Thymus (tissue), 11 donors: ENCODE measurements around the gene TRIM56. TPM values are rescaled to one million over a fixed set of nuclear protein-coding genes. Genes with fewer than 3 reads are reported as not detected.
"Not testable (repeated sequence)": the region's sequence is repeated elsewhere in the genome, so short reads cannot be mapped to it uniquely, and the experiment has no call there.

Experiments
- DNase-seq, 9 donors: peaks; one replicate each; pipeline ENCODE4 v3.0.0-alpha.2; 2013; ENCODE audit warnings: low spot score in 9 of 9, low read depth in 6 of 9, missing footprints in 1 of 9
- H3K27ac ChIP-seq, 2 donors: one replicate each; pipeline ENCODE4 v1.5.1; 2013; ENCODE audit warnings: control low read depth in 1 of 2, low read depth in 1 of 2, low read length in 1 of 2, mild to moderate bottlenecking in 1 of 2, moderate library complexity in 1 of 2
- H3K27me3 ChIP-seq, 2 donors: one replicate each; pipeline ENCODE4 v1.5.1; 2013; ENCODE audit warnings: low read length in 1 of 2; ENCODE audit not compliant: control insufficient read depth in 2 of 2, insufficient read depth in 1 of 2
- H3K36me3 ChIP-seq, 2 donors: one replicate each; pipeline ENCODE4 v1.5.1; 2013; ENCODE audit warnings: low read length in 1 of 2, mild to moderate bottlenecking in 1 of 2, moderate library complexity in 1 of 2; ENCODE audit not compliant: control insufficient read depth in 2 of 2, insufficient read depth in 2 of 2
- H3K4me1 ChIP-seq, 2 donors: one replicate each; pipeline ENCODE4 v1.5.1; 2013; ENCODE audit warnings: low read length in 2 of 2; ENCODE audit not compliant: control insufficient read depth in 2 of 2, insufficient read depth in 2 of 2
- H3K4me3 ChIP-seq, 2 donors: one replicate each; pipeline ENCODE4 v1.5.1; 2013; ENCODE audit warnings: low read length in 2 of 2, control low read depth in 1 of 2, mild to moderate bottlenecking in 1 of 2
- H3K9me3 ChIP-seq, 2 donors: one replicate each; pipeline ENCODE4 v1.5.1; 2013; ENCODE audit warnings: low read length in 1 of 2, mild to moderate bottlenecking in 1 of 2; ENCODE audit not compliant: control insufficient read depth in 2 of 2, insufficient read depth in 1 of 2
- WGBS: extraction: QIAGEN DNeasy Blood & Tissue Kit; methylation state at CpG from one replicate; pipeline ENCODE4 v1.1.7; 2013; 5-methylcytosine and 5-hydroxymethylcytosine counted together
- polyA plus RNA-seq: library from polyadenylated mRNA; stranded (reverse); fragments of 200-250 nt; gene quantifications from one replicate; pipeline ENCODE4 v1.2.3, GENCODE V29; 2013
- total RNA-seq: library from RNA; stranded (reverse); fragments of 120-200 nt; gene quantifications from one replicate; pipeline ENCODE4 v1.2.4, GENCODE V29; 2013
- donor health status: healthy.

TRIM56 gene
- total and polyA plus RNA-seq, 2 donors = 6.9 to 12.8 TPM

DNA sequence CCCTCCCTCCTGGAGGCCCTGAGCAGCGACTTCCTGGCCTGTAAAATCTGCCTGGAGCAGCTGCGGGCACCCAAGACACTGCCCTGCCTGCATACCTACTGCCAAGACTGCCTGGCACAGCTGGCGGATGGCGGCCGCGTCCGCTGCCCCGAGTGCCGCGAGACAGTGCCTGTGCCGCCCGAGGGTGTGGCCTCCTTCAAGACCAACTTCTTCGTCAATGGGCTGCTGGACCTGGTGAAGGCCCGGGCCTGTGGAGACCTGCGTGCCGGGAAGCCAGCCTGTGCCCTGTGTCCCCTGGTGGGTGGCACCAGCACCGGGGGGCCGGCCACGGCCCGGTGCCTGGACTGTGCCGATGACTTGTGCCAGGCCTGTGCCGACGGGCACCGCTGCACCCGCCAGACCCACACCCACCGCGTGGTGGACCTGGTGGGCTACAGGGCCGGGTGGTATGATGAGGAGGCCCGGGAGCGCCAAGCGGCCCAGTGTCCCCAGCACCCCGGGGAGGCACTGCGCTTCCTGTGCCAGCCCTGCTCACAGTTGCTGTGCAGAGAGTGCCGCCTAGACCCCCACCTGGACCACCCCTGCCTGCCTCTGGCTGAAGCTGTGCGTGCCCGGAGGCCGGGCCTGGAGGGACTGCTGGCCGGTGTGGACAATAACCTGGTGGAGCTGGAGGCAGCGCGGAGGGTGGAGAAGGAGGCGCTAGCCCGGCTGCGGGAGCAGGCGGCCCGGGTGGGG is 2.2 kb downstream of the TRIM56 start:
- Histone ChIP-seq H3K36me3 (peaks cover 34 to 39% of the 10 kb centered on the region in 2 donors), H3K27me3 (no peaks in the 10 kb centered on the region), H3K4me3 (no peak overlapping the region), H3K9me3 (no peaks in the 10 kb centered on the region), H3K4me1 (peaks cover 13 to 18% of the 10 kb centered on the region in 2 donors), H3K27ac (no peak overlapping the region)
- no peak for DNase-seq
- 98% methylated on average over 45 of the region's 45 CpGs for WGBS

DNA sequence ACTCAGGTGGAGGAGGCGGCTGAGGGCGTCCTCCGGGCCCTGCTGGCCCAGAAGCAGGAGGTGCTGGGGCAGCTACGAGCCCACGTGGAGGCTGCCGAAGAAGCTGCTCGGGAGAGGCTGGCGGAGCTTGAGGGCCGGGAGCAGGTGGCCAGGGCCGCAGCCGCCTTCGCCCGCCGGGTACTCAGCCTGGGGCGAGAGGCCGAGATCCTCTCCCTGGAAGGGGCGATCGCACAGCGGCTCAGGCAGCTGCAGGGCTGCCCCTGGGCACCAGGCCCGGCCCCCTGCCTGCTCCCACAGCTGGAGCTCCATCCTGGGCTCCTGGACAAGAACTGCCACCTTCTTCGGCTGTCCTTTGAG is 2.8 kb downstream of the TRIM56 start:
- H3K36me3 ChIP-seq = peaks cover 34 to 39% of the 10 kb centered on the region in 2 donors
- H3K4me1 ChIP-seq = peaks cover 13 to 18% of the 10 kb centered on the region in 2 donors
- no peak overlapping the region for H3K27ac ChIP-seq
- no peak overlapping the region for H3K4me3 ChIP-seq
- no peak for DNase-seq
- H3K27me3 ChIP-seq = no peaks in the 10 kb centered on the region
- H3K9me3 ChIP-seq = no peaks in the 10 kb centered on the region
- 96% methylated on average over 21 of the region's 21 CpGs for WGBS

- Histone ChIP-seq H3K9me3 (no peaks in the 10 kb centered on the region), H3K4me3 (no peak overlapping the region), H3K27ac (no peak overlapping the region), H3K4me1 (peaks cover 13 to 18% of the 10 kb centered on the region in 2 donors), H3K27me3 (no peaks in the 10 kb centered on the region), H3K36me3 (peaks cover 34 to 39% of the 10 kb centered on the region in 2 donors)
- 98% methylated on average over 41 of the region's 41 CpGs for WGBS
- no peak for DNase-seq
These were observed 3.7 kb downstream of the TRIM56 start for GRCh38 chr7:101088858-101089529.

DNA sequence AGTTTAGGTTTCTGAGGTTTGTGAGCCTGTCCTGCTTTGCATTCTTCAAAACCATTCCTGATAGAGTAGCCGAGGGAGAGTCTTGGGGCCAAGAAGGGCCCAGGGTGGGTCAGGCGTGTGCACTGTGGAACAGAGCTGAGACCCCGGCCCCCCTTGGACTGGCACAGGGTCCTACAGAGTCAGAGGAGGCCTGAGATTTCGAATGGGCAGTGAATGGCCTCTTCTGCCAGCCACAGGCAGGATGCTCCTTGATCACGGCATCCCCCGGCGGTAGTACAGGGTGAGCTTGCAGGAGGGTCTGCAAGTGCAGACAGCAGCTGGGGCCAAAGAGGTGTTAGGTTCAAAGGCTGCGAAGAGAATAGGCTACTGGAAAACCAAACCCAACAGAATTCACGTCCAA is 4.6 kb downstream of the TRIM56 start:
- Histone ChIP-seq H3K27ac (no peak overlapping the region), H3K9me3 (no peaks in the 10 kb centered on the region), H3K36me3 (peaks cover 34 to 39% of the 10 kb centered on the region in 2 donors), H3K27me3 (no peaks in the 10 kb centered on the region), H3K4me3 (no peak overlapping the region), H3K4me1 (peaks cover 12 to 13% of the 10 kb centered on the region in 2 donors)
- DNase-seq = no peak
- WGBS = 97% methylated on average over 9 of the region's 9 CpGs

GRCh38 chr7:101092266-101092905 is 7.1 kb downstream of the TRIM56 start:
- H3K27me3 ChIP-seq, H3K4me1 ChIP-seq, H3K4me3 ChIP-seq, H3K27ac ChIP-seq, DNase-seq, H3K9me3 ChIP-seq: not testable (repeated sequence)
- peaks cover 25 to 32% of the 10 kb centered on the region in 2 donors for H3K36me3 ChIP-seq
- 98% methylated on average over 50 of the region's 53 CpGs for WGBS

- Histone ChIP-seq H3K4me3 (no peak overlapping the region), H3K4me1 (no peaks in the 10 kb centered on the region), H3K36me3 (peaks cover 10 to 17% of the 10 kb centered on the region in 2 donors), H3K27me3 (peaks cover 0 to under 1% of the 10 kb centered on the region in 2 donors), H3K27ac (no peak overlapping the region), H3K9me3 (no peaks in the 10 kb centered on the region)
- DNase-seq = no peak
- WGBS = 98% methylated on average over 4 of the region's 4 CpGs
These were observed 8.6 kb downstream of the TRIM56 start for GRCh38 chr7:101093906-101094305.

GRCh38 chr7:101094376-101094775 is 9.1 kb downstream of the TRIM56 start:
- peaks cover 0 to 5% of the 10 kb centered on the region in 2 donors for H3K27me3 ChIP-seq
- no peak overlapping the region for H3K4me3 ChIP-seq
- DNase-seq = no peak
- 90% methylated on average over 9 of the region's 9 CpGs for WGBS
- H3K4me1 ChIP-seq = no peaks in the 10 kb centered on the region
- no peaks in the 10 kb centered on the region for H3K9me3 ChIP-seq
- H3K27ac ChIP-seq = no peak overlapping the region
- H3K36me3 ChIP-seq = peaks cover 5 to 12% of the 10 kb centered on the region in 2 donors

DNA sequence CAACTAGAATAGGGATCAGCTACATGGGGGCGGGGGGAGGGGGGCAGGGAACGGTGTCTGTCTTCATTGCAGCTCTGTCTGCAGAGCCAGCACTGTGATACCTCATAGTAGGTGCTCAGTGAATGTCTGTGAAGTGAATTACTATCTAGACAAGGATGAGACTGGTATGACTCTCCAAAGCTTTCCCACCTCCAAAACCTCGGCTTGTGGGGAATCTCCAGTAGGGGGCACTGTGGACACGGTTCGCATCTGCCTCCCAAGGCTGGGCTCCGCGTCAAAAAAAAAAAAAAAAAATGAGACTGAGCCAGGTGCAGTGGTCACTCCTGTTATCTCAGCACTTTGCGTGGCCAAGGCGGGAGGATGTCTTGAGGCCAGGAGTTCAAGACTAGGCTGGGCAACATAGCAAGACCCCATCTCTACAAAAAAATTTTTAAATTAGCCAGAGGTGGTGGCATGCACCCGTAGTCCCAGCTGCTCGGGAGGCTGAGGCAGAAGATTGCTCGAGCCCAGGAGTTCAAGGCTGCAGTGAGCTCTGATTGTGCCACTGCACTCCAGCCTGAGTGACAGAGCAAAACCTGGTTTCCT is 9.6 kb downstream of the TRIM56 start:
- H3K4me3 ChIP-seq = no peak overlapping the region
- DNase-seq = peak in 2 of 9 donors; percentile 30 to 40
- peaks cover 0 to 4% of the 10 kb centered on the region in 2 donors for H3K4me1 ChIP-seq
- peaks cover 0 to 10% of the 10 kb centered on the region in 2 donors for H3K27me3 ChIP-seq
- H3K27ac ChIP-seq = no peak overlapping the region
- H3K36me3 ChIP-seq = peaks cover under 1 to 8% of the 10 kb centered on the region in 2 donors
- no peaks in the 10 kb centered on the region for H3K9me3 ChIP-seq
- WGBS = 72% methylated on average over 12 of the region's 12 CpGs
